ENCODE measurements around the gene DPH7.

DNA sequence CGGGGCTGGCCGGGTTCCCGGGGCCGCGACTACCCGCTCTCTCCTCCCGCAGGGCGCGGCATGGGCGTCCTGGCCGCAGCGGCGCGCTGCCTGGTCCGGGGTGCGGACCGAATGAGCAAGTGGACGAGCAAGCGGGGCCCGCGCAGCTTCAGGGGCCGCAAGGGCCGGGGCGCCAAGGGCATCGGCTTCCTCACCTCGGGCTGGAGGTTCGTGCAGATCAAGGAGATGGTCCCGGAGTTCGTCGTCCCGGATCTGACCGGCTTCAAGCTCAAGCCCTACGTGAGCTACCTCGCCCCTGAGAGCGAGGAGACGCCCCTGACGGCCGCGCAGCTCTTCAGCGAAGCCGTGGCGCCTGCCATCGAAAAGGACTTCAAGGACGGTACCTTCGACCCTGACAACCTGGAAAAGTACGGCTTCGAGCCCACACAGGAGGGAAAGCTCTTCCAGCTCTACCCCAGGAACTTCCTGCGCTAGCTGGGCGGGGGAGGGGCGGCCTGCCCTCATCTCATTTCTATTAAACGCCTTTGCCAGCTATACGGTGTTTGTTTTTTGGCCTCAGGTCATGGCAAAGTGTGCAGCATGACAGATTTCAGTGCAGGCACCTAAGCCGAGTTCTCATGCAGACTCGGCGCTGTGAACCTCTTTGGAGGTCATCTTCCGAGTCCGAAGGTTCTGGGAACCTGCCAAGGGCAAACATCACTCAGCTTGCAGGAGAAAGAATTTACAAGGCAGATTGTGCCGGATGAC is 26.5 kb downstream of the DPH7 start:
- no peak for TF ChIP-seq EZH2 (IDR thresholded peaks at IDR 0.05; ENCODE audit: borderline replicate concordance)
- TF ChIP-seq, protein P1, sequence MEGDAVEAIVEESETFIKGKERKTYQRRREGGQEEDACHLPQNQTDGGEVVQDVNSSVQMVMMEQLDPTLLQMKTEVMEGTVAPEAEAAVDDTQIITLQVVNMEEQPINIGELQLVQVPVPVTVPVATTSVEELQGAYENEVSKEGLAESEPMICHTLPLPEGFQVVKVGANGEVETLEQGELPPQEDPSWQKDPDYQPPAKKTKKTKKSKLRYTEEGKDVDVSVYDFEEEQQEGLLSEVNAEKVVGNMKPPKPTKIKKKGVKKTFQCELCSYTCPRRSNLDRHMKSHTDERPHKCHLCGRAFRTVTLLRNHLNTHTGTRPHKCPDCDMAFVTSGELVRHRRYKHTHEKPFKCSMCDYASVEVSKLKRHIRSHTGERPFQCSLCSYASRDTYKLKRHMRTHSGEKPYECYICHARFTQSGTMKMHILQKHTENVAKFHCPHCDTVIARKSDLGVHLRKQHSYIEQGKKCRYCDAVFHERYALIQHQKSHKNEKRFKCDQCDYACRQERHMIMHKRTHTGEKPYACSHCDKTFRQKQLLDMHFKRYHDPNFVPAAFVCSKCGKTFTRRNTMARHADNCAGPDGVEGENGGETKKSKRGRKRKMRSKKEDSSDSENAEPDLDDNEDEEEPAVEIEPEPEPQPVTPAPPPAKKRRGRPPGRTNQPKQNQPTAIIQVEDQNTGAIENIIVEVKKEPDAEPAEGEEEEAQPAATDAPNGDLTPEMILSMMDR (IDR thresholded peaks at IDR 0.05; ENCODE audit: poor library complexity) = no peak
- TF ChIP-seq EZH2phosphoT487 (IDR thresholded peaks at IDR 0.05; ENCODE audit: low read depth, severe bottlenecking, unreplicated experiment) = no peak

All from hepatocyte (in vitro differentiated cells).